H1 (cell line): ENCODE measurements around the gene KRTCAP2. TPM values are rescaled to one million over a fixed set of nuclear protein-coding genes. Genes with fewer than 3 reads are reported as not detected.

Source experiments
- BCL11A ChIP-seq, 2 experiments: IDR thresholded peaks; one replicate each; pipeline ENCODE4 v1.6.1; 2011; ENCODE audit warnings: low read depth in 2 of 2, low read length in 2 of 2, mild to moderate bottlenecking in 2 of 2
- CHD7 ChIP-seq: fragments of 300-600 bp; sonication (generic); IDR thresholded peaks from 2 replicates; pipeline ENCODE4 v1.7.1; 2012; ENCODE audit warnings: low read length, moderate library complexity, mild to moderate bottlenecking, inconsistent platforms; ENCODE audit not compliant: insufficient replicate concordance
- CREB1 ChIP-seq: IDR thresholded peaks from 2 replicates; pipeline ENCODE4 v1.6.1; 2012; ENCODE audit warnings: inconsistent platforms
- CTBP2 ChIP-seq: IDR thresholded peaks from 2 replicates; pipeline ENCODE4 v1.7.0; 2011; ENCODE audit warnings: borderline replicate concordance, mild to moderate bottlenecking, moderate library complexity, mixed read lengths, low read length; ENCODE audit not compliant: insufficient read depth, insufficient read length
- EP300 ChIP-seq, 2 experiments: IDR thresholded peaks; 1 replicate in 1 of 2; 2 replicates in 1 of 2; pipeline ENCODE4 v1.6.1; 2011 to 2012; ENCODE audit warnings: low read depth in 2 of 2, low read length in 2 of 2, mild to moderate bottlenecking in 2 of 2, borderline replicate concordance in 1 of 2, inconsistent platforms in 1 of 2, moderate library complexity in 1 of 2
- HDAC2 ChIP-seq, 2 experiments: fragments of 300-600 bp in 1 of 2; sonication (generic) in 1 of 2; IDR thresholded peaks; 2 replicates each; pipeline ENCODE4 v1.6.1; 2011 to 2012; ENCODE audit warnings: low read depth in 2 of 2, low read length in 2 of 2, mild to moderate bottlenecking in 2 of 2, moderate library complexity in 2 of 2, borderline replicate concordance in 1 of 2, inconsistent platforms in 1 of 2
- KDM4A ChIP-seq: IDR thresholded peaks from one replicate; pipeline ENCODE4 v1.7.1; 2012; ENCODE audit warnings: low read depth, mild to moderate bottlenecking, moderate library complexity, low read length, inconsistent platforms; ENCODE audit not compliant: severe bottlenecking
- SUZ12 ChIP-seq: fragments of 200-600 bp; sonication (generic); IDR thresholded peaks from 2 replicates; pipeline ENCODE4 v1.6.1; 2012; ENCODE audit warnings: mild to moderate bottlenecking, inconsistent platforms, low read length, moderate library complexity, mixed read lengths
- TAF1 ChIP-seq: IDR thresholded peaks from 2 replicates; pipeline ENCODE4 v1.6.1; 2011; ENCODE audit warnings: mild to moderate bottlenecking, low read depth, low read length
- polyA plus RNA-seq, 7 experiments: library from polyadenylated mRNA; depleted of rRNA in 3 of 7; stranded (reverse) in 5 of 7; unstranded in 2 of 7; fragments of >200 nt in 5 of 7; fragments of 200-250 nt in 2 of 7; gene quantifications; 1 replicate in 5 of 7; 2 replicates in 1 of 7; 4 replicates in 1 of 7; pipeline versions ENCODE4 v1.2.1 to v1.2.3, GENCODE V29; 2011 to 2013; ENCODE audit warnings: missing spikeins in 2 of 7, mixed read lengths in 2 of 7
- total RNA-seq: library from RNA; stranded (reverse); fragmentation: NEBNext Ultra II Directional; extraction: Animal tissue kit (Norgen Biotek cat#: 25700); gene quantifications from 2 replicates; pipeline ENCODE4 v1.2.1, GENCODE V29; 2021

The KRTCAP2 gene
- total and polyA plus RNA-seq, 2 of the 8 experiments (the other 6 are each of a cell fraction or from before 2014, with no cell fraction given) = 146 to 317 TPM

DNA sequence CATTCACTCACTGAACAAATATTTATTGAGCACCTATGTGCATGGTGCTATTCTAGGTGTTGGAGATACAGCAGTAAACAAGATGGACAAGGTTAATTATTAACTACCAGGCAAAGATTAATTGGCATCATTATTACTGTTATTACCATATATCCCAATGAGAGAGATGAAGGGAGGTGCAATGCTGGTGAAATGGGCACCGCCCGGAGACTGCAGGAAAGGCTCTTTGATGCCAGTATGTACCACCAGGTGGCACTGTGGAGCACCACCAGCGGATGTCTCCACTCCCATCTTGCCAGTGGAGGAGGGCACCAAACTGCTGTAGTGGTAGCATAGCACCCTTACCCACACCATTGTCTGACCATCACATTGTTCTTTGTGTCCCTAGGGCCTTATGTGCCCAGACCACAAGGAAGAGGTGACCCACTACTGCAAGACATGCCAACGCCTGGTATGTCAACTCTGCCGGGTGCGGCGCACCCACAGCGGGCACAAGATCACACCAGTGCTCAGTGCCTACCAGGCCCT, 3.5 kb upstream of the KRTCAP2 start (continued):
- TF ChIP-seq CHD7 (no peak), BCL11A (IDR thresholded peaks at IDR 0.05; ENCODE audit: low read depth in 2 of 2, low read length in 2 of 2) (no peak), HDAC2 (IDR thresholded peaks at IDR 0.05; ENCODE audit: borderline replicate concordance in 1 of 2, low read depth in 2 of 2, low read length in 2 of 2) (no peak), TAF1 (no peak), CREB1 (no peak), SUZ12 (no peak), EP300 (IDR thresholded peaks at IDR 0.05; ENCODE audit: borderline replicate concordance in 1 of 2, low read depth in 2 of 2, low read length in 2 of 2) (no peak), KDM4A (no peak), CTBP2 (peak; percentile 46)
- TF ChIP-seq, all 59 proteins: peak for 4
